ENCODE measurements around the gene CNOT6L. TPM values are rescaled to one million over a fixed set of nuclear protein-coding genes. Genes with fewer than 3 reads are reported as not detected.
A peak's percentile ranks its signal among the peaks of the same experiment; 100 is the strongest.
"Not testable (repeated sequence)": the region's sequence is repeated elsewhere in the genome, so short reads cannot be mapped to it uniquely, and the experiment has no call there.

CNOT6L gene
- 100 to 1,000 TPM; 103 to 107 TPM for total RNA-seq

DNA sequence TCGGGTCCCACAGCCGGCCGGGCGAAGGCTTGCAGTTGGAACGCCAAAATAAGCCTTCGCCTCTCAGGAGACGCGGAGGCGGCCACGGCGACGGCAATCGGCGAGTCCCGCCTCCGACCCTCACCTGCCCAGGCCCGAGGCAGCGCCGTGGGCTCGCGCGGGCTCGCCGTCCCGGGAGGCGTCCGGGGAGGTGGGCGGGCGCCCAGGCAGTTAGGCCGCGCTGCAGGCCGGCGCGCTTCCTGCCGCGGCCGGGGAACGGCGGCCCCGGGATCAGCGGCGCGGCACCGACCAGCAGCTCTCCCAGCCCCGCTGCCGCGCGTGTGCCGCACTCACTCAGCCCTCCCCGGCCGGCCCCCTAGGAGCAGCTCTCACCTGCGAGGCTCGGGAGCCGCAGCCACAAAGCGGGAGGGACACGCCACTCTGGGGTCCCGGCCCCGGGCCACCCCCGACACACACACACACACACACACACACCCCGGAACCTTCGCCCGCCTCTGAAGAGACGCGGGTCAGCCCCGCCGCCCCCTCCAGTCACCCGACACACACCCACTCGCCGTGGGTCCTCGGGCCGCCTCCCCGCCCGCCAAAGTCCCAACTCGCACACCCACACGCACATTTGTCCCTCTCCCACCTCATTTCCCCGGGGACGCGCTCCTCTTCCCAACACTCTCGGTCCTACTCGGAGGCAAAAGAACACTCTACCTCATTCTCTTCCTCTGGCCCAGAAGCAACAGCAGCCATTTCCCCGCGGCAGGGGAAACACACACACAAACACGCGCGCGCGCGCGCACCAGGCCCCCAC is at the start of gene CNOT6L:
Gene CNOT6L, minus strand, starts transcription at position 767 of the 802 bp plus-strand sequence. Its CDS starts 60 bp downstream, at position 707.
- DNase-seq (peak; percentile 81), ATAC-seq (peak; percentile 32)
- H3K9me3 Mint-ChIP-seq (ENCODE audit: low read depth) = no peaks in the 10 kb centered on the region
- CTCF ChIA-PET = interaction anchor here (0.8 to 2.8 kb wide), 7 partner anchors 9 to 44 kb away, joined by 3 to 14 read pairs (median 4); partner anchors contain the start of gene MRPL1
- no peaks in the 10 kb centered on the region for H3K27me3 Mint-ChIP-seq
- peak within 1 kb of the TSS; percentile 99 for H3K27ac Mint-ChIP-seq
- H3K4me1 Mint-ChIP-seq = peaks cover 48% of the 10 kb centered on the region
- H3K4me3 Mint-ChIP-seq = peak within 1 kb of the TSS; percentile 98
- H3K36me3 Mint-ChIP-seq = peaks cover 16% of the 10 kb centered on the region

DNA sequence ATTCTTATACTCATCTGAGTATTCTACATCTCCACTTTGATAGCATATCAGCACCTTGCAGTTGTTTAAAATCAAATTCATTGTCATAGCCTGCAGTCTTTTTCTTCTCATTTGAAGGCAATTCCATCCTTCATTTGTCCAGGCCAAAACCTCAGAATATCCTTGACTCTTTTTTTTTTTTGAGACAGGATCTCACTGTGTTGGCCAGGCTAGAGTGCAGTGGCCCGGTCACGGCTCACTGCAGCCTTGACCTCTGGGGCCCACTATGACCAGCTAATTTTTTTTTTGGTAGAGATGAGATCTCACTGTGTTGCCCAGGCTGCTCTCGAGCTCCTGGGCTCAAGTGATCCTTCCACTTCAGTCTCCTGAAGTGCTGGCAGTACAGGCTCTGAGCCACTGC is 46.1 kb upstream of the CNOT6L start:
- no peak overlapping the region for H3K27ac Mint-ChIP-seq
- CTCF ChIA-PET = no interaction called here
- no peak for DNase-seq
- H3K4me1 Mint-ChIP-seq = peaks cover 55% of the 10 kb centered on the region
- peaks cover 27% of the 10 kb centered on the region for H3K36me3 Mint-ChIP-seq
- H3K4me3 Mint-ChIP-seq = no peak overlapping the region
- H3K27me3 Mint-ChIP-seq = peaks cover 4% of the 10 kb centered on the region
- no peak for ATAC-seq
- no peaks in the 10 kb centered on the region for H3K9me3 Mint-ChIP-seq (ENCODE audit: low read depth)

DNA sequence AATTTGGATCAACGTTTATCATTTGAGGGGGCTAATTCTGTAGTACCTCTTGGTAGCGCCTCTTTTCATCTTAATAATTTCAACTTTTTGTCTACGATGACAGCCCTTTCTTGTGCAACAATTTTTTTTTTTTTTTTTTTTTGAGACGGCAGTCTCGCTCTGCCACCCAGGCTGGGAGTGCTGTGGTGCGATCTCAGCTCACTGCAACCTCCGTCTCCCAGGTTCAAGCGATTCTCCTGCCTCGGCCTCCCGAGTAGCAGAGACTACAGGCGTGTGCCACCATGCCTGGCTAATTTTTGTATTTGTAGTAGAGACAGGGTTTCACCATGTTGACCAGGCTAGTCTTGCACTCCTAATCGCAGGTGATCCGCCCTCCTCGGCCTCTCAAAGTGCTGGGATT is 44.2 kb upstream of the CNOT6L start:
- H3K27ac Mint-ChIP-seq = peak overlapping the region; percentile 99
- H3K4me1 Mint-ChIP-seq = peaks cover 45% of the 10 kb centered on the region
- not testable (repeated sequence) for ATAC-seq; H3K27me3 Mint-ChIP-seq; H3K9me3 Mint-ChIP-seq (ENCODE audit: low read depth)
- peak overlapping the region; percentile 94 for H3K4me3 Mint-ChIP-seq
- CTCF ChIA-PET = interaction anchor here (2.1 to 2.6 kb wide), 2 partner anchors 43 to 45 kb away, joined by 13 to 32 read pairs; partner anchors contain the start of gene CNOT6L
- peaks cover 22% of the 10 kb centered on the region for H3K36me3 Mint-ChIP-seq
- peak; percentile 45 for DNase-seq

DNA sequence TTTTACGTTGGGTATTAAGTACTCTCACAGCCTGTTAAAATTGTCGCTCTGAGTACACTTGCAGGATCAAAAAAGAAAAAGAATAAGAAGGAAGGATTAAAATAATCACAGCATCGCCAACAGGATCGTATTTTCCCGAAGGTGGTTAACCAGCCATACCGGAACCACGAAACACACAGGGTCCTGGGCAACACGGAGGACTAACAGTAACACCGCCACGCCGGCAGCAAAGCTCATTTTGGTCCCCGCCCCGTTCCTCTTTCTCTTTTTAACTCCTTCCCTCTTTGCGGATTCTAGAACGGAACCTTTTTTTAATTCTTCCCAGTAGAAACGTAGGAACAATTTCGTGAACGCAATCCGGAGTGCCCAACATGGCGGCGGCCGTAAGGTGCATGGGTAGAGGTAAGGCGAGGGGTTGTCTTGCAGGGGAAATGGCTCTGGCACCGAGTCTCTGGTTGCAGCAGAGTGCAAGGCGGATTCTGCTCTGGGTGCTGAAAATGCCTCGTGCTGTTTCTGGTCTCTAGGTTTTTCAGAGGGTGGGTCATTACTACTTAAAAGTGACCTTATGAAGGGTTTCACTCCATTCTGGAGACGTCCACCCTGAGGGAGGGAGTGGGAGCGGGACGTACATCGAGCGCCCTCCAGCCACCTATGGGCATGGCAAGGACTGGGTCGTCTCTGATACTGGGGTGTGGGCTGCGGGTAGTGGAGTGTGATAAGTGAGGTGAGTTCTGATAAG is 43.5 kb upstream of the CNOT6L start, which contains the start of gene MRPL1:
Gene MRPL1, plus strand, starts transcription at position 353 of the 739 bp plus-strand sequence. Its CDS starts 19 bp downstream, at position 372.
- H3K9me3 Mint-ChIP-seq (ENCODE audit: low read depth) = no peaks in the 10 kb centered on the region
- ATAC-seq (peak; percentile 79), DNase-seq (peak; percentile 93)
- CTCF ChIA-PET = interaction anchor here (0.9 to 2.6 kb wide), 11 partner anchors 10 to 261 kb away, joined by 3 to 32 read pairs (median 3); partner anchors contain the start of gene CNOT6L
- peaks cover 51% of the 10 kb centered on the region for H3K4me1 Mint-ChIP-seq
- H3K36me3 Mint-ChIP-seq = peaks cover 21% of the 10 kb centered on the region
- peak within 1 kb of the TSS; percentile 99 for H3K27ac Mint-ChIP-seq
- peaks cover 4% of the 10 kb centered on the region for H3K27me3 Mint-ChIP-seq
- H3K4me3 Mint-ChIP-seq = peak within 1 kb of the TSS; percentile 94

GRCh38 chr4:77861495-77861894 is 42.3 kb upstream of the CNOT6L start:
- Mint-ChIP-seq H3K4me1 (peaks cover 57% of the 10 kb centered on the region), H3K27ac (peak overlapping the region; percentile 99), H3K36me3 (peaks cover 14% of the 10 kb centered on the region), H3K9me3 (ENCODE audit: low read depth) (no peaks in the 10 kb centered on the region), H3K27me3 (peaks cover 4% of the 10 kb centered on the region), H3K4me3 (peak overlapping the region; percentile 94)
- CTCF ChIA-PET = interaction anchor here (1.1 to 2.6 kb wide), 9 partner anchors 8 to 260 kb away, joined by 3 to 32 read pairs (median 4); partner anchors contain the start of gene CNOT6L
- DNase-seq = peak; percentile 50
- peak; percentile 47 for ATAC-seq

DNA sequence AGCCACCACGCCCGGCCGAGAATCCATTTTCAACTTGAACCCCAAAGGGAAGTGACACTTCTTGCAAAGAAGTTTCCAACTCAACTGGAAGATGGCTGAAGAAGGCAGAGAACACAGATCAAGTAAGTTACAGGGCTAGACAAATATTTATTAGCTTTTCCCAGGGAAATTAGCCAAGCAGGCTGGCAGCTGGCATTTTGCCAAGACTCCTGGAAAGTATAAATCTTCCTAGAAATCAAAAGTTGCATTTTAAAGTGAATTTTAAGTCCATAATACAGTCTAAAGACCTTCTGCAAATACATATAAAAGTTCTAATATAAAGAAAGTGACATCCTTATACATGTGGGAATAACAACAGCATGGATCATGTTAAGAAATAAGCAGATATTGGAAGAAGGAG is 40.1 kb upstream of the CNOT6L start:
- Mint-ChIP-seq H3K9me3 (ENCODE audit: low read depth) (no peaks in the 10 kb centered on the region), H3K4me3 (no peak overlapping the region)
- no peak for ATAC-seq

DNA sequence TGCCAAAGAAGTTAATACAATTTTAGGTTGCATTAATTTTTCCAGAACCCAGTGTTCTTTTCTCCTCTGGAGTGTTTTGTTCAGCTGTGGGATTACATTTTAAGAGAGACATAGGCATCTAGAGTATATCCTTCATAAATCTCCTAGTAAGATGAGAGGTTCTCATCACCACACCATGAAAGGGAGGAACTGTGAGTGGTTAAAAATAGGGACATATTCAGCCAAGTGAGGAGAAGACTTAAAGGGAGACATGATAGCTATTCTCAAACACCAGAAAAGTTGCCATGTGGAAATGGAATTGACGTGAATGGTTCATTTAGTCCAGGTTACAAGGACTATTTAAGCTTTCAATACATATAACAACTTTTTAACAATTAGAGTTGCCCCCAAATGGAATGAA is 37.0 kb upstream of the CNOT6L start:
- Mint-ChIP-seq H3K27ac (peak overlapping the region; percentile 35), H3K4me3 (no peak overlapping the region), H3K27me3 (no peaks in the 10 kb centered on the region), H3K36me3 (no peaks in the 10 kb centered on the region), H3K4me1 (peaks cover 72% of the 10 kb centered on the region), H3K9me3 (ENCODE audit: low read depth) (no peaks in the 10 kb centered on the region)
- CTCF ChIA-PET = interaction anchor here (2.1 kb wide), 1 partner anchor 35 kb away, joined by 13 read pairs; no protein-coding TSS in a partner anchor
- no peak for ATAC-seq
- DNase-seq = no peak

More for the DNA sequence above, 40.1 kb upstream of the CNOT6L start:
- H3K4me1 Mint-ChIP-seq = peaks cover 62% of the 10 kb centered on the region
- H3K36me3 Mint-ChIP-seq = peaks cover 3% of the 10 kb centered on the region
- CTCF ChIA-PET = interaction anchor here (1.1 to 1.6 kb wide), 2 partner anchors 38 to 41 kb away, joined by 5 read pairs; no protein-coding TSS in a partner anchor
- H3K27ac Mint-ChIP-seq = no peak overlapping the region
- H3K27me3 Mint-ChIP-seq = peaks cover 4% of the 10 kb centered on the region
- DNase-seq = no peak

GRCh38 chr4:77854431-77855111 is 35.4 kb upstream of the CNOT6L start:
- H3K4me3 Mint-ChIP-seq = peak overlapping the region; percentile 74
- ATAC-seq = peak; percentile 56
- DNase-seq = peak; percentile 76
- peaks cover 61% of the 10 kb centered on the region for H3K4me1 Mint-ChIP-seq
- H3K36me3 Mint-ChIP-seq = no peaks in the 10 kb centered on the region
- peak overlapping the region; percentile 96 for H3K27ac Mint-ChIP-seq
- H3K9me3 Mint-ChIP-seq (ENCODE audit: low read depth) = no peaks in the 10 kb centered on the region
- H3K27me3 Mint-ChIP-seq = no peaks in the 10 kb centered on the region
- CTCF ChIA-PET = interaction anchor here (1.0 to 1.6 kb wide), 3 partner anchors 27 to 225 kb away, joined by 3 to 7 read pairs (median 5); no protein-coding TSS in a partner anchor

GRCh38 chr4:77852892-77853495 is 33.8 kb upstream of the CNOT6L start:
- peak overlapping the region; percentile 96 for H3K27ac Mint-ChIP-seq
- ATAC-seq = peak; percentile 88

DNA sequence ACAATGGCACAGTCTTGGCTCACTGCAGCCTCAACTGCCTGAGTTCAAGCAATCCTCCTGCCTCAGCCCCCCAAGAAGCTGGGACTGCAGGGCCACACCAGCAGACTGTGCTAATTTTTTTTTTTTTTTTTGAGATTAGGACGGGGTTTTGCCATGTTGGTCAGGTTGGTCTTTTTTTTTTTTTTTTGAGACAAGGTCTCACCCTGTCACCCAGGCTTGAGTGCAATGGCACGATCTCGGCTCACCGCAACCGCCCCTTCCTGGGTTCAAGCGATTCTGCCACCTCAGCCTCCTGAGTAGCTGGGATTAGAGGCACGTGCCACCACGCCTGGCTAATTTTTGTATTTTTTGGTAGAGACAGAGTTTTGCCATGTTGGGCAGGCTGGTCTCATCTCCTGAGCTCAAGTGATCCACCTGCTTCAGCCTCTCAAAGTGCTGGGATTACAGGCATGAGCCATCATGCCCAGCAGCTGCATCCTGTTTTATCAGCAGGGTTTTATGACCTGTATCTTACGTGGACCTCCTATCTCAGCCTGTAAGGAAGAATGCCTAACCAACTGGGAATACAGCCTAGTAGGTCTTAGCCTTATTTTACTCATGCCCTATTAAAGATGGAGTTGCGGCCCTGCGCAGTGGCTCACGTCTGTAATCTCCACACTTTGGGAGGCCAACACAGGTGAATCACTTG is 30.3 kb upstream of the CNOT6L start:
- DNase-seq (no peak), ATAC-seq (no peak)
- no peak overlapping the region for H3K27ac Mint-ChIP-seq
- no peaks in the 10 kb centered on the region for H3K27me3 Mint-ChIP-seq
- no peaks in the 10 kb centered on the region for H3K36me3 Mint-ChIP-seq
- no peak overlapping the region for H3K4me3 Mint-ChIP-seq
- H3K9me3 Mint-ChIP-seq (ENCODE audit: low read depth) = no peaks in the 10 kb centered on the region
- peaks cover 30% of the 10 kb centered on the region for H3K4me1 Mint-ChIP-seq
- CTCF ChIA-PET = interaction anchor here (0.7 kb wide), 1 partner anchor 29 kb away, joined by 4 read pairs; no protein-coding TSS in a partner anchor

More at GRCh38 chr4:77852892-77853495, 33.8 kb upstream of the CNOT6L start:
- H3K36me3 Mint-ChIP-seq = no peaks in the 10 kb centered on the region
- CTCF ChIA-PET = interaction anchor here (0.8 to 1.6 kb wide), 8 partner anchors 9 to 238 kb away, joined by 3 to 15 read pairs (median 6); partner anchors contain the start of gene MRPL1
- peak; percentile 90 for DNase-seq
- no peaks in the 10 kb centered on the region for H3K9me3 Mint-ChIP-seq (ENCODE audit: low read depth)
- peak overlapping the region; percentile 74 for H3K4me3 Mint-ChIP-seq
- H3K27me3 Mint-ChIP-seq = no peaks in the 10 kb centered on the region
- peaks cover 56% of the 10 kb centered on the region for H3K4me1 Mint-ChIP-seq

GRCh38 chr4:77848508-77848907 is 29.3 kb upstream of the CNOT6L start:
- H3K27me3 Mint-ChIP-seq = no peaks in the 10 kb centered on the region
- H3K36me3 Mint-ChIP-seq = no peaks in the 10 kb centered on the region
- no peak overlapping the region for H3K4me3 Mint-ChIP-seq
- H3K27ac Mint-ChIP-seq = no peak overlapping the region
- ATAC-seq = no peak
- peaks cover 28% of the 10 kb centered on the region for H3K4me1 Mint-ChIP-seq
- CTCF ChIA-PET = no interaction called here
- no peaks in the 10 kb centered on the region for H3K9me3 Mint-ChIP-seq (ENCODE audit: low read depth)
- no peak for DNase-seq

GRCh38 chr4:77845929-77846328 is 26.8 kb upstream of the CNOT6L start:
- Mint-ChIP-seq H3K27ac (no peak overlapping the region), H3K36me3 (no peaks in the 10 kb centered on the region), H3K9me3 (ENCODE audit: low read depth) (no peaks in the 10 kb centered on the region), H3K4me3 (no peak overlapping the region), H3K4me1 (peaks cover 12% of the 10 kb centered on the region), H3K27me3 (no peaks in the 10 kb centered on the region)
- CTCF ChIA-PET = interaction anchor here (1.0 kb wide), 1 partner anchor 15 kb away, joined by 3 read pairs; no protein-coding TSS in a partner anchor
- DNase-seq (no peak), ATAC-seq (no peak)

Measured in activated CD8-positive, alpha-beta memory T cell treated with anti-CD3 and anti-CD28 coated beads, Interleukin-2, amount 10 ng/mL, durations not matched to agents 7 days and 5 days (primary cell).